OCI-M2 (cell line): ENCODE data around the gene IFNL4.
"Not testable (repeated sequence)": the region's sequence is repeated elsewhere in the genome, so short reads cannot be mapped to it uniquely, and the experiment has no call there.

Source experiments
- DNase-seq: peaks from one replicate; lab custom pipeline; 2025; ENCODE audit not compliant: unreplicated experiment; lab: John Stamatoyannopoulos, UW

Gene IFNL4

DNA sequence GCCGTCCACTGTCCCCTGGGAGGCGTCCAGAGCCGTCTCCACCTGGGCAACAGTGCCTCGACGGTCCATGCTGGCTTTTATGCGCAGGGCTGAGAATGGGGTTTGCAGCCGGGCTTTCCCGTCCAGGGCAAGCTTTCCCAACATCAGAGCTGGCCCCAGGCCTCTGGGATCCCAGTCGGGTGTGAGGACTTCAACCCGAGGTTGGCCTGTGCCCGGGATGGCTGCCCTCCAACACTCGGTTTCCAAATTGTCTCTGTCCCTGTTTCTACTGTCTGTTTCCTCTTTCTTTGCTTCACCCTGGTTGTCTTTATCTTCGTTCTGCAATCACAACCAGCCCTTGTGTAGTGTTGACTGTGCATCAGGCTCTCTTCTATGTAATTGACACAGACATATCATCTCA is at the start of gene IFNL4:
IFNL4 (minus strand) TSS at position 51 of the 400 bp plus-strand sequence.
- no peak for DNase-seq

GRCh38 chr19:39297931-39298634 is 49.4 kb upstream of the IFNL4 start:
- no peak for DNase-seq

- no peak for DNase-seq
Observed at GRCh38 chr19:39296906-39297305, 48.2 kb upstream of the IFNL4 start.

DNA sequence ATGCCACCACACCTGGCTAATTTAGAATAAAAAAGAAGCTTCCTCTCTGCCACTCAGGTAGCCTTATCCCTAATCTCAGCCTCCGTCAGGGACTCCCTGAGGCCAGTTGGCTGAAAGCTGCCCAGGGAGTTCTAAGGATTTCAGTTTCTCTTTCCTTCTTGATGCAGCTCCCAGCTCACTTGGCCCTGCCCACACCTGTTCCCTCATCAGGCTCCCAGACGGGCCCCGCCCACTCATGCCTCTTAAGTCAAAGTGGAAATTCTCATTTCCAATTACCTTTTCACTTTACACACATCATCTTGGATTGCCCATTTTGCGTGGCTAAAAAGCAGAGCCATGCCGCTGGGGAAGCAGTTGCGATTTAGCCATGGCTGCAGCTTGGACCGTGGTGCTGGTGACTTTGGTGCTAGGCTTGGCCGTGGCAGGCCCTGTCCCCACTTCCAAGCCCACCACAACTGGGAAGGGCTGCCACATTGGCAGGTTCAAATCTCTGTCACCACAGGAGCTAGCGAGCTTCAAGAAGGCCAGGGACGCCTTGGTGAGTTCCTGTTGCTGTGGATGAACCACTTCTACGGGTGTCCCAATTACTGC is 47.5 kb upstream of the IFNL4 start, which contains the start of gene IFNL1:
IFNL1 (plus strand) TSS at position 353 of the 591 bp plus-strand sequence; CDS start at position 368, 15 bp downstream.
- DNase-seq, result no peak

DNA sequence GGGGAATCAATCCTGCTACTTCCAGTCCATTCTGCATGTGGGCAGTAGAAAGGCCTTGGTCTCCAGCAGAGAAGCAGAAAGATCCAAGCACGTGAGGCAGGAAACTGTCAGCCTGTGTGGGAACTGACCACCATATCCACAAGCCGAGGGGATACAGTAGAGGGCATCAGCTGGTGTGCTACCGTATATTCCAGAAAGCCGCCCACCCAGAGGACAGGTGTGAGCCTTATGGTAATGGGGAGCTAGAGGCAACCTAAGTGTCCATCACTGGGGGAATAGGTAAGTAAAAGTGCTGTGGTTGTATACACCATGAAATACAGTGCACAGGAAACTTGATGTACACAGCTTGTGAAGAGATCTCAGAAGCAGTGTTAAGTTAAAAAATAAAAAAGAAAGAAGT is 44.7 kb upstream of the IFNL4 start:
- DNase-seq, result no peak

GRCh38 chr19:39284032-39284431 is 35.4 kb upstream of the IFNL4 start:
- no peak for DNase-seq

GRCh38 chr19:39282021-39282420 is 33.4 kb upstream of the IFNL4 start:
- no peak for DNase-seq

GRCh38 chr19:39277598-39277997 is 28.9 kb upstream of the IFNL4 start:
- DNase-seq, result no peak

DNA sequence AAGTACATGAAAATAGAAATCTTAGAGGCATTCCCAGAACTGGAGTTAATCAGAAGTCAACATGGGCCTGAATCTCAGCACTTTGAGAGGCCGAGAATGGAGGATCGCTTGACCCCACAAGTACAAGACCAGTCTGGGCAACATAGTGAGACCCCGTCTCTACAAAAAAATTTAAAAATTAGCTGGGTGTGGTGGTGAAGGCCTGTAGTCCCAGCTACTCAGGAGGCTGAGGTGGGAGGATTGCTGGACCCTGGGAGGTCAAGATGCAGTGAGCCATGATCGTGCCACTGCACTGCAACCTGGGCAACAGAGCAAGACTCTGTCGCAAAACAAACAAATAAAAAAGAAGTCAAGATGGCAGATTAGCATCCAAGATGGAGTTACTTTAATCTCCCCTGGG is 28.1 kb upstream of the IFNL4 start:
- DNase-seq, result no peak

- DNase-seq, result no peak
Observed at GRCh38 chr19:39275578-39275977, 26.9 kb upstream of the IFNL4 start.

GRCh38 chr19:39273859-39274258 is 25.2 kb upstream of the IFNL4 start:
- not testable (repeated sequence) for DNase-seq

- DNase-seq, result no peak
Observed at GRCh38 chr19:39270036-39270871, 21.6 kb upstream of the IFNL4 start.

- DNase-seq, result not testable (repeated sequence)
Observed at GRCh38 chr19:39269369-39269768, 20.7 kb upstream of the IFNL4 start.

DNA sequence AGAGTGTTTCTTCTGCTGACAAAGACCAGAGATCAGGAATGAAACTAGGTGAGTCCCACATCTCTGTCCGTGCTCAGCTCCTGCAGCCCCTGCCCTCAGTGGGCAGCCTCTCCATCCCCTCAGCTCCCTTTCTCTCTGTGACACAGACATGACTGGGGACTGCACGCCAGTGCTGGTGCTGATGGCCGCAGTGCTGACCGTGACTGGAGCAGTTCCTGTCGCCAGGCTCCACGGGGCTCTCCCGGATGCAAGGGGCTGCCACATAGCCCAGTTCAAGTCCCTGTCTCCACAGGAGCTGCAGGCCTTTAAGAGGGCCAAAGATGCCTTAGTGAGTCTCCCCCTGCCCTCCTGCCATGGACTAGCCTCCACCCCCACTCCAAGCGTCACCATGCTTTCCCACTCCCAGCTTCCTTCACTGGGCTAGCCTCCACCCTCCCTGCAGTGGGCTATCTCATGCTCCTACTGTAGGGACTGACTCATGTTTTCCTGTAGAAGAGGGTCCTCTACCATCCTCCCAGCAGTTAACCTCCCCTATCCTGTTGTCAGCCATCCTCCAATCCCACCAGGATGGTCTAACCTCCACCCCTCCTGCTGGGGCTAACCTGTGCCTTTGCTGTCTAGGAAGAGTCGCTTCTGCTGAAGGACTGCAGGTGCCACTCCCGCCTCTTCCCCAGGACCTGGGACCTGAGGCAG is 20.0 kb upstream of the IFNL4 start:
- not testable (repeated sequence) for DNase-seq

DNA sequence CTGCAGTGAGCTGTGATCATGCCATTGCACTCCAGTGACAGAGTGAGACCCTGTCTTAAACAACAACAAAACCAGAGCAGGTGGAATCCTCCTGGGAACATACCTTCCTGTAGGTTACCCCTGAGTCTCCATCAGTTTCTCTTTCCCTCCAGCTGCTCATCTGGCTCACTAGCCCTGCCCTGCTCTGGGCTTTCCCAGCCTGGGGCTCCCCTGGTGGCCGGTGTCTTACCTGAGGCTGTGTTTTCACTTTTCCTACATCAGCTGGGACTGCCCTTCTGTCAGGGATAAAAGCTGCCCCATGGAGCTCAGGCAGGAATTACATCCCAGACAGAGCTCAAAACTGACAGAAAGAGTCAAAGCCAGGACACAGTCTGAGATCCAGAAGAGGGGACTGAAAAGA is 19.4 kb upstream of the IFNL4 start, which contains the start of gene IFNL2:
IFNL2 (plus strand) TSS at position 312 of the 400 bp plus-strand sequence. CDS start 173 bp downstream, outside the sequence.
- DNase-seq, result not testable (repeated sequence)

- DNase-seq, result no peak
Observed at GRCh38 chr19:39265321-39265916, 16.8 kb upstream of the IFNL4 start.

- no peak for DNase-seq
Observed at GRCh38 chr19:39264306-39265290, 15.9 kb upstream of the IFNL4 start.

DNA sequence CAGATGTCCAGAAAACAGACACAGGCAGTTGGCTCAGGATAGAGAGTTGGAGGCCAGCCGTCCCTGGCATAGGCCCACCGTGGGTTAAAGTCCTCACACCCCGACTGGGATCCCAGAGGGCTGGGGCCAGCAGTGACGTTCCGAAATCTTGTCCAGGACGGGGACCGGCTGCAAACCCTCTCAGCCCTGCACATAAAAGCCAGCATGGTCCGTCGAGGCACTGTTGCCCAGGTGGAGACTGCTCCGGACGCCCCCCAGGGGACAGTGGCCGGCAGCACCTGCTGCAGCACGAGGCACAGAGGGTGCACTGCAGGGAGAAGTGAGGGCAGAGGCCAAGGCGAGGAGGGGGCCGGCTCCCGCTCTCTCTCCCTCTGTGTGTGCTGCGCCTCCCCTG is 15.3 kb upstream of the IFNL4 start:
- no peak for DNase-seq

DNA sequence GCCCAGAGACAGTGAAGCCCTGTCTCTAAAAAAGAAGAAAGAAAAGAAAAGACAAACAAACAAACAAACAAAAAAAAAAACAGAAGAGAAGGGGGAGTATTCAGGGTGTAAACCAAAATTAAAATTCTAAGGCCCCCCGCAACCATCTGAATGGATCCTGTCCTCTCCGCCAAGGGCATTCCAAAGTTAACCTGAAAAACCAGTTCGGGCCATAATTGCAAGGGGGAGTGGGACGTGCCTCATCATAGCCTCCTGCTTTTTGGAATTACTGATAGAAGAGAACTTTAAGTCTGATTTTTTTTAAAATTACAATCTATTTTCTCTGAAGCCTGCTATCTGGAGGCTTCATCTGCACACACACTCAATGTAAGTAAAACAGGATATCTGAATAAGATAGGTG is 13.8 kb upstream of the IFNL4 start:
- no peak for DNase-seq
